Measurements from ENCODE around the gene SP4.

DNA sequence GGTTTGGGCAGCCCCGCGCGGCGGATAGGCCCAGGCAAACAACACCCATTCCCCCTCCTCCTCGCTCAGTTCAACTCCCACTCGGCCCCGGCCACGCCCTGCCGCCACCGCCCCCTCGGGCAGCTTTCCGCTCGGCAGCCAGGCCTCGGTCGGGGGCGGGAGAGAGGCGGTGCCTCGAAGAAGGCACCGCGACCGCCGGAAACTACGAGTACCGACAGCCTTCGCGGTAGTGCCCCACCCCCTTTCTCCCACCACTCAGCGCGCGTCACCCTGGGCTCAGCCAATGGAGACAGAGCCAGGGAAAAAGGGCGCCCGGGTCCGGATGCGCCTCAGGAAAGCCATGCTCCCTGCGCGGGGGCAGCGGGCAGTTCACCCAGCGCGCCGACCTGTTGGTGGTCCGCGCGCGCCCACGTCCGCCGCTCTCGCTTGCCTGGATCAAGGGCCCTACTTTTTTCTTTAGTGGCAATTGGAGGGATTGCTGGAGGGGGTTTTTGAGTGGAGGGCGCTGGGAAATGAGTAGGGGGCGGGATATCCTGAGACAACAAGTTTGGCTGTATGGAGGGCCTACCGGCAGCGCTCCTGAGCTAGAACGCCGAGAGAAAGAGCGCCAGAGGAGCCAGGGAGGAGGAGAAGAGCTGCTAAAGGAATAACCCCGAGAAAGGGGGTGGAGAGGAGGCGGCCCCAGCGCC is 557 bp upstream of the SP4 start:
- TF ChIP-seq, protein P1, sequence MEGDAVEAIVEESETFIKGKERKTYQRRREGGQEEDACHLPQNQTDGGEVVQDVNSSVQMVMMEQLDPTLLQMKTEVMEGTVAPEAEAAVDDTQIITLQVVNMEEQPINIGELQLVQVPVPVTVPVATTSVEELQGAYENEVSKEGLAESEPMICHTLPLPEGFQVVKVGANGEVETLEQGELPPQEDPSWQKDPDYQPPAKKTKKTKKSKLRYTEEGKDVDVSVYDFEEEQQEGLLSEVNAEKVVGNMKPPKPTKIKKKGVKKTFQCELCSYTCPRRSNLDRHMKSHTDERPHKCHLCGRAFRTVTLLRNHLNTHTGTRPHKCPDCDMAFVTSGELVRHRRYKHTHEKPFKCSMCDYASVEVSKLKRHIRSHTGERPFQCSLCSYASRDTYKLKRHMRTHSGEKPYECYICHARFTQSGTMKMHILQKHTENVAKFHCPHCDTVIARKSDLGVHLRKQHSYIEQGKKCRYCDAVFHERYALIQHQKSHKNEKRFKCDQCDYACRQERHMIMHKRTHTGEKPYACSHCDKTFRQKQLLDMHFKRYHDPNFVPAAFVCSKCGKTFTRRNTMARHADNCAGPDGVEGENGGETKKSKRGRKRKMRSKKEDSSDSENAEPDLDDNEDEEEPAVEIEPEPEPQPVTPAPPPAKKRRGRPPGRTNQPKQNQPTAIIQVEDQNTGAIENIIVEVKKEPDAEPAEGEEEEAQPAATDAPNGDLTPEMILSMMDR (IDR thresholded peaks at IDR 0.05; ENCODE audit: poor library complexity) = no peak
- no peak for TF ChIP-seq EZH2 (IDR thresholded peaks at IDR 0.05; ENCODE audit: borderline replicate concordance)
